Neural progenitor cell (in vitro differentiated cells): ENCODE measurements around the gene STRN4. TPM values are rescaled to one million over a fixed set of nuclear protein-coding genes. Genes with fewer than 3 reads are reported as not detected.

Experiments used
- DNase-seq: peaks from one replicate; pipeline ENCODE4 v3.0.0-alpha.2; 2016; ENCODE audit warnings: low spot score
- H2AFZ ChIP-seq: fragments of 200-600 bp; sonication (generic); replicated peaks from 2 replicates; pipeline ENCODE4 v1.6.1; 2016; ENCODE audit warnings: antibody characterized with exemption
- H3F3A ChIP-seq: fragments of 200-600 bp; sonication (generic); 2 replicates; pipeline ENCODE4 v1.6.1; 2016; ENCODE audit warnings: antibody characterized with exemption, low read depth
- H3K27ac ChIP-seq: fragments of 200-600 bp; sonication (generic); 2 replicates; pipeline ENCODE4 v1.5.1; 2016; ENCODE audit warnings: mild to moderate bottlenecking
- H3K27me3 ChIP-seq: fragments of 200-600 bp; sonication (generic); 2 replicates; pipeline ENCODE4 v1.6.1; 2016; ENCODE audit warnings: mild to moderate bottlenecking, moderate library complexity
- H3K36me3 ChIP-seq: fragments of 200-600 bp; sonication (generic); 2 replicates; pipeline ENCODE4 v1.5.1; 2016
- H3K4me1 ChIP-seq: fragments of 200-600 bp; sonication (generic); 2 replicates; pipeline ENCODE4 v1.6.1; 2016; ENCODE audit warnings: mixed run types
- H3K4me2 ChIP-seq: fragments of 200-600 bp; sonication (generic); 2 replicates; pipeline ENCODE4 v1.6.1; 2016
- H3K4me3 ChIP-seq: fragments of 200-600 bp; sonication (generic); 2 replicates; pipeline ENCODE4 v1.5.1; 2016
- H3K79me2 ChIP-seq: fragments of 200-600 bp; sonication (generic); 2 replicates; pipeline ENCODE4 v1.6.1; 2016; ENCODE audit warnings: low read depth
- H3K9ac ChIP-seq: fragments of 200-600 bp; sonication (generic); 2 replicates; pipeline ENCODE4 v1.6.1; 2016
- H3K9me3 ChIP-seq: fragments of 200-600 bp; sonication (generic); 2 replicates; pipeline ENCODE4 v1.5.1; 2016; ENCODE audit warnings: low read depth
- H4K20me1 ChIP-seq: fragments of 200-600 bp; sonication (generic); 2 replicates; pipeline ENCODE4 v1.6.1; 2016; ENCODE audit warnings: low read depth
- H3K27ac Mint-ChIP-seq: 3 replicates; pipeline ENCODE4 v1.8.0; 2021; ENCODE audit warnings: mixed read lengths
- H3K27me3 Mint-ChIP-seq: 2 replicates; pipeline ENCODE4 v1.8.0; 2022; ENCODE audit warnings: low read depth, mild to moderate bottlenecking, inconsistent platforms, moderate library complexity, mixed read lengths; ENCODE audit not compliant: insufficient read depth
- H3K36me3 Mint-ChIP-seq: 3 replicates; pipeline ENCODE4 v1.8.0; 2021; ENCODE audit warnings: mixed read lengths
- H3K4me1 Mint-ChIP-seq: 3 replicates; pipeline ENCODE4 v1.8.0; 2021; ENCODE audit warnings: mixed read lengths
- H3K4me3 Mint-ChIP-seq: 3 replicates; pipeline ENCODE4 v1.8.0; 2021; ENCODE audit warnings: mild to moderate bottlenecking, moderate library complexity, mixed read lengths
- H3K9me3 Mint-ChIP-seq: 3 replicates; pipeline ENCODE4 v1.8.0; 2020; ENCODE audit warnings: mixed read lengths
- EZH2 ChIP-seq: fragments of 200-600 bp; sonication (generic); IDR thresholded peaks from 2 replicates; pipeline ENCODE4 v1.6.1; 2017; ENCODE audit warnings: antibody characterized with exemption, mild to moderate bottlenecking, moderate library complexity
- EZH2phosphoT487 ChIP-seq: fragments of 200-600 bp; sonication (generic); IDR thresholded peaks from 2 replicates; pipeline ENCODE4 v1.6.1; 2017; ENCODE audit warnings: antibody characterized with exemption
- total RNA-seq: library from RNA; depleted of rRNA; stranded (reverse); fragments of >200 nt; gene quantifications from 2 replicates; pipeline ENCODE4 v1.2.3, GENCODE V29; 2015; ENCODE audit warnings: low replicate concordance
- TF ChIP-seq, protein P1 (sequence below): fragments of 200-600 bp; sonication (generic); IDR thresholded peaks from 2 replicates; pipeline ENCODE4 v1.5.1; 2017; ENCODE audit warnings: antibody characterized with exemption, mild to moderate bottlenecking

The STRN4 gene
- total RNA-seq, 1 donor from 2014 or later: 54.1 TPM

DNA sequence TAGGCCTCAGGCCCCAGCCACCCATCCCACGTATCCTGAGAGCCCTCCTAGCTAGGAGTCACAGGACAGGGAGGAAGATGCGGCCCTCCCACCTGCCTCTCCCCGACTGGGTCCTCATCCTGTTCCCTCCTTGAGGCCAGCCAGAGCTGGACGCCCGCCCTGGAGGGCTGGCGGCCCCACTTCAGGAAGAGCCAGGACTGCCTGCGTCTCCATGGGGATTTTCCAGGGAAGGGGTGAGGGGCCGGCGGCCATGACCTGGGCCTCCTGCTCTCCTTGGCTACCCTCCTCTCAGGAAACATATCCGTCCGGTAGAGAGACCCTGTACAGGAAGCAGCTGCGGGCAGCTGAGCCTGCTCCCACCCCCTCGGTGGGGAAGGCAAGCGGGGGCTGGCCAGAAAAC, 18.0 kb downstream of the STRN4 start:
- no peaks in the 10 kb centered on the region for H3K9me3 Mint-ChIP-seq
- peaks cover 16% of the 10 kb centered on the region for H3K79me2 ChIP-seq
- DNase-seq: no peak
- H3K27ac Mint-ChIP-seq: no peak overlapping the region
- TF ChIP-seq EZH2: no peak
- TF ChIP-seq EZH2phosphoT487: no peak
- TF ChIP-seq, protein P1, sequence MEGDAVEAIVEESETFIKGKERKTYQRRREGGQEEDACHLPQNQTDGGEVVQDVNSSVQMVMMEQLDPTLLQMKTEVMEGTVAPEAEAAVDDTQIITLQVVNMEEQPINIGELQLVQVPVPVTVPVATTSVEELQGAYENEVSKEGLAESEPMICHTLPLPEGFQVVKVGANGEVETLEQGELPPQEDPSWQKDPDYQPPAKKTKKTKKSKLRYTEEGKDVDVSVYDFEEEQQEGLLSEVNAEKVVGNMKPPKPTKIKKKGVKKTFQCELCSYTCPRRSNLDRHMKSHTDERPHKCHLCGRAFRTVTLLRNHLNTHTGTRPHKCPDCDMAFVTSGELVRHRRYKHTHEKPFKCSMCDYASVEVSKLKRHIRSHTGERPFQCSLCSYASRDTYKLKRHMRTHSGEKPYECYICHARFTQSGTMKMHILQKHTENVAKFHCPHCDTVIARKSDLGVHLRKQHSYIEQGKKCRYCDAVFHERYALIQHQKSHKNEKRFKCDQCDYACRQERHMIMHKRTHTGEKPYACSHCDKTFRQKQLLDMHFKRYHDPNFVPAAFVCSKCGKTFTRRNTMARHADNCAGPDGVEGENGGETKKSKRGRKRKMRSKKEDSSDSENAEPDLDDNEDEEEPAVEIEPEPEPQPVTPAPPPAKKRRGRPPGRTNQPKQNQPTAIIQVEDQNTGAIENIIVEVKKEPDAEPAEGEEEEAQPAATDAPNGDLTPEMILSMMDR: no peak
- H3K27me3 Mint-ChIP-seq: peaks cover 6% of the 10 kb centered on the region
- H3K4me1 ChIP-seq: no peaks in the 10 kb centered on the region
- no peaks in the 10 kb centered on the region for H3K9me3 ChIP-seq
- H3K4me3 ChIP-seq: no peak overlapping the region
- peaks cover 19% of the 10 kb centered on the region for H3K4me1 Mint-ChIP-seq
- H2AFZ ChIP-seq: no peak overlapping the region
- H3K27me3 ChIP-seq: no peaks in the 10 kb centered on the region
- no peak overlapping the region for H3K4me2 ChIP-seq
- H4K20me1 ChIP-seq: peaks cover 71% of the 10 kb centered on the region
- H3K36me3 Mint-ChIP-seq: peaks cover 29% of the 10 kb centered on the region
- H3F3A ChIP-seq: no peaks in the 10 kb centered on the region
- H3K27ac ChIP-seq: no peak overlapping the region
- no peaks in the 10 kb centered on the region for H3K36me3 ChIP-seq
- H3K9ac ChIP-seq: no peak overlapping the region
- H3K4me3 Mint-ChIP-seq: no peak overlapping the region

DNA sequence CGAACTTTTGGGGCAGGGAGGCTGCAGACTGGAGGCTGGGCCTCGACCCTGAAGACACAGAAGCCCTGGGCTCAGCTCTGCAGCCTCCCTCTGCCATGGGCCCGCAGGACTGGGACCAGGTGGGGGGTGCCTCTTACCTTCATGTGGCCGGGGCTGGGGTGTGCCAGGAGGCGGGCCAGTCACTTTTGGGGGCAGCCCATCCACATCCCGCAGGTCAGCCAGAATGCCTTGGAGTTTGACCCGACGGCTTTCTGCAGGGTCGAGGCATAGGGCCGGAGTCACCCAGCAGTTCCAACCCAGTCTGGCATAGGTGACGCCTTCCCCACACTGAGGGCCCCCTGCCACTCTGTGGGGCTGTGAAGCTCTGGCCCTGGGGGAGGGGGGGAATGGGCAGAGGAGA, 18.5 kb downstream of the STRN4 start:
- no peaks in the 10 kb centered on the region for H3K4me1 ChIP-seq
- no peak overlapping the region for H3K27ac ChIP-seq
- H3K27me3 ChIP-seq: no peaks in the 10 kb centered on the region
- H3K79me2 ChIP-seq: peaks cover 11% of the 10 kb centered on the region
- H3K4me3 ChIP-seq: no peak overlapping the region
- no peak overlapping the region for H3K27ac Mint-ChIP-seq
- H3K9ac ChIP-seq: no peak overlapping the region
- H3K36me3 ChIP-seq: no peaks in the 10 kb centered on the region
- H3K9me3 ChIP-seq: no peaks in the 10 kb centered on the region
- no peak overlapping the region for H3K4me3 Mint-ChIP-seq
- peaks cover 67% of the 10 kb centered on the region for H4K20me1 ChIP-seq
- TF ChIP-seq, protein P1: no peak
- TF ChIP-seq EZH2: no peak
- TF ChIP-seq EZH2phosphoT487: no peak
- H3K4me1 Mint-ChIP-seq: peaks cover 19% of the 10 kb centered on the region
- no peaks in the 10 kb centered on the region for H3F3A ChIP-seq
- H3K4me2 ChIP-seq: no peak overlapping the region
- peaks cover 4% of the 10 kb centered on the region for H3K27me3 Mint-ChIP-seq
- DNase-seq: no peak
- H3K36me3 Mint-ChIP-seq: peaks cover 29% of the 10 kb centered on the region
- no peak overlapping the region for H2AFZ ChIP-seq
- H3K9me3 Mint-ChIP-seq: no peaks in the 10 kb centered on the region

DNA sequence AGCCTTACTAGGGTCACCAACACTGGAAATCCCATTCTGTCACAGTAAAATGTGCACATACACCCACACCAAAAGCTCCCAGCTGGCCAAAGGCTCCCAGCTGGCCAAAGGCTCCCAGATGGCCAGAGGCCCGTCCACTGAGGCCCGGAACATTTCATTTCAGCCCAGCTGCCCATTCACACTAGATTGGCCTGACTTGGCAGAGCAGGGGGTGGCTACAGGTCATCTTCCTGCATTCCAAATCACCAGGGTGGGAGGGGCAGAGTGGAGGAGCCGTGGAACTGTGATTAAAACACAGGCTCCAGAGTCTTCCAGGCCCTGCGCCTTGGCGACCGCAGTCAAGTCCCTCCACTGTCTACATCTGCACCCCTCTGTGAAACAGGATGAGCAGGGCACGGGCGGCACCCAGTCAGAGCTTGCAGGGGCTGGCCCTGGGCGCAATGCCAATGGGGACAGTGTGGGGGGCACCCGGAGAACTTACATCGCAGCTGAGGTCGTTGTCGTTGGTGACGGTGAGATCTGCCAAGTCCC, 19.2 kb downstream of the STRN4 start:
- no peaks in the 10 kb centered on the region for H3K9me3 ChIP-seq
- H3K79me2 ChIP-seq: peaks cover 8% of the 10 kb centered on the region
- H3K4me2 ChIP-seq: no peak overlapping the region
- H3K4me1 Mint-ChIP-seq: peaks cover 22% of the 10 kb centered on the region
- H3K36me3 Mint-ChIP-seq: peaks cover 29% of the 10 kb centered on the region
- peak overlapping the region; percentile 59 for H3K27ac Mint-ChIP-seq
- H3K27me3 ChIP-seq: no peaks in the 10 kb centered on the region
- no peak overlapping the region for H3K27ac ChIP-seq
- H3K27me3 Mint-ChIP-seq: peaks cover 4% of the 10 kb centered on the region
- no peaks in the 10 kb centered on the region for H3K36me3 ChIP-seq
- H3K4me3 Mint-ChIP-seq: no peak overlapping the region
- H2AFZ ChIP-seq: no peak overlapping the region
- TF ChIP-seq EZH2phosphoT487 (no peak), EZH2 (no peak)
- TF ChIP-seq, protein P1: no peak
- H4K20me1 ChIP-seq: peaks cover 60% of the 10 kb centered on the region
- H3K9ac ChIP-seq: no peak overlapping the region
- no peaks in the 10 kb centered on the region for H3K9me3 Mint-ChIP-seq
- DNase-seq: no peak
- H3F3A ChIP-seq: no peaks in the 10 kb centered on the region
- no peak overlapping the region for H3K4me3 ChIP-seq
- no peaks in the 10 kb centered on the region for H3K4me1 ChIP-seq
